Mesenchymal stem cell (in vitro differentiated cells and primary cell): ENCODE results near the gene MRO.

Experiments
- DNase-seq: peaks from one replicate; pipeline ENCODE4 v3.0.0-alpha.2; 2013
- H2AFZ ChIP-seq: one replicate; pipeline ENCODE4 v1.6.1; 2013; ENCODE audit warnings: low read depth, mild to moderate bottlenecking, control low read depth, inconsistent platforms, low read length, moderate library complexity
- H2AK5ac ChIP-seq: 2 replicates; pipeline ENCODE4 v1.6.1; 2013; ENCODE audit warnings: low read length, moderate library complexity, mild to moderate bottlenecking, inconsistent platforms; ENCODE audit not compliant: severe bottlenecking
- H2BK120ac ChIP-seq: one replicate; pipeline ENCODE4 v1.6.1; 2013; ENCODE audit warnings: low read depth, mild to moderate bottlenecking, inconsistent platforms, low read length, moderate library complexity
- H2BK12ac ChIP-seq, 2 experiments: one replicate each; pipeline ENCODE4 v1.6.1; 2013; ENCODE audit warnings: inconsistent platforms in 2 of 2, low read length in 2 of 2, mild to moderate bottlenecking in 2 of 2, moderate library complexity in 2 of 2, control low read depth in 1 of 2
- H2BK15ac ChIP-seq: one replicate; pipeline ENCODE4 v1.6.1; 2013; ENCODE audit warnings: mild to moderate bottlenecking, low read depth, inconsistent platforms; ENCODE audit not compliant: poor library complexity, severe bottlenecking
- H2BK5ac ChIP-seq: 2 replicates; pipeline ENCODE4 v1.6.1; 2013; ENCODE audit warnings: low read depth, mild to moderate bottlenecking, low read length, control low read depth, inconsistent platforms; ENCODE audit not compliant: poor library complexity, severe bottlenecking
- H3K14ac ChIP-seq, 2 experiments: one replicate each; pipeline ENCODE4 v1.6.1; 2013; ENCODE audit warnings: inconsistent platforms in 2 of 2, low read length in 2 of 2, control low read depth in 1 of 2, mild to moderate bottlenecking in 1 of 2, moderate library complexity in 1 of 2
- H3K18ac ChIP-seq, 2 experiments: one replicate each; pipeline ENCODE4 v1.6.1; 2013; ENCODE audit warnings: inconsistent platforms in 2 of 2, low read length in 2 of 2, control low read depth in 1 of 2, low read depth in 1 of 2, mild to moderate bottlenecking in 1 of 2
- H3K23ac ChIP-seq, 2 experiments: one replicate each; pipeline ENCODE4 v1.6.1; 2013; ENCODE audit warnings: inconsistent platforms in 2 of 2, low read length in 2 of 2, mild to moderate bottlenecking in 2 of 2, moderate library complexity in 2 of 2, control low read depth in 1 of 2
- H3K27ac ChIP-seq: 2 replicates; pipeline ENCODE4 v1.5.1; 2013; ENCODE audit warnings: mild to moderate bottlenecking, moderate library complexity, low read length, control low read depth, inconsistent platforms; ENCODE audit not compliant: poor library complexity, severe bottlenecking
- H3K27me3 ChIP-seq, 2 experiments: 2 replicates each; pipeline versions ENCODE4 v1.6.1 to v1.7.0; 2013; ENCODE audit warnings: low read length in 2 of 2, mild to moderate bottlenecking in 2 of 2, moderate library complexity in 2 of 2, control low read depth in 1 of 2, inconsistent platforms in 1 of 2; ENCODE audit not compliant: control insufficient read depth in 1 of 2, insufficient read depth in 1 of 2
- H3K36me3 ChIP-seq, 2 experiments: 2 replicates each; pipeline versions ENCODE4 v1.6.1 to v1.7.0; 2013; ENCODE audit warnings: low read length in 2 of 2, control low read depth in 1 of 2, inconsistent platforms in 1 of 2, low read depth in 1 of 2, mild to moderate bottlenecking in 1 of 2; ENCODE audit not compliant: insufficient read depth in 2 of 2, control insufficient read depth in 1 of 2
- H3K4ac ChIP-seq, 2 experiments: one replicate each; pipeline ENCODE4 v1.6.1; 2013; ENCODE audit warnings: inconsistent platforms in 2 of 2, low read length in 2 of 2, mild to moderate bottlenecking in 2 of 2, moderate library complexity in 2 of 2, control low read depth in 1 of 2, low read depth in 1 of 2
- H3K4me1 ChIP-seq: 2 replicates; pipeline ENCODE4 v1.6.1; 2013; ENCODE audit warnings: low read depth, low read length, control low read depth; ENCODE audit not compliant: control insufficient read depth, insufficient read depth
- H3K4me2 ChIP-seq: 2 replicates; pipeline ENCODE4 v1.6.1; 2013; ENCODE audit warnings: low read length, mild to moderate bottlenecking, inconsistent platforms; ENCODE audit not compliant: poor library complexity, severe bottlenecking
- H3K4me3 ChIP-seq, 2 experiments: 2 replicates each; pipeline versions ENCODE4 v1.5.1 to v1.7.0; 2013; ENCODE audit warnings: low read length in 2 of 2, mild to moderate bottlenecking in 2 of 2, control low read depth in 1 of 2, low read depth in 1 of 2; ENCODE audit not compliant: insufficient read depth in 1 of 2
- H3K79me1 ChIP-seq: replicated peaks from 2 replicates; pipeline ENCODE4 v1.6.1; 2013; ENCODE audit warnings: mild to moderate bottlenecking, control low read depth, low read length, inconsistent platforms; ENCODE audit not compliant: poor library complexity, severe bottlenecking
- H3K9ac ChIP-seq: 2 replicates; pipeline ENCODE4 v1.7.0; 2013; ENCODE audit warnings: mild to moderate bottlenecking, low read length, moderate library complexity
- H3K9me3 ChIP-seq: 2 replicates; pipeline ENCODE4 v1.7.0; 2013; ENCODE audit warnings: mild to moderate bottlenecking, low read length; ENCODE audit not compliant: control insufficient read depth
- H4K8ac ChIP-seq: one replicate; pipeline ENCODE4 v1.6.1; 2013; ENCODE audit warnings: inconsistent platforms, mild to moderate bottlenecking, low read length, moderate library complexity
- H4K91ac ChIP-seq: one replicate; pipeline ENCODE4 v1.6.1; 2013; ENCODE audit warnings: mild to moderate bottlenecking, low read length, inconsistent platforms
- WGBS: methylation state at CpG from one replicate; pipeline ENCODE4 v1.1.7; 2013; ENCODE audit warnings: mixed read lengths; 5-methylcytosine and 5-hydroxymethylcytosine counted together

The MRO gene

DNA sequence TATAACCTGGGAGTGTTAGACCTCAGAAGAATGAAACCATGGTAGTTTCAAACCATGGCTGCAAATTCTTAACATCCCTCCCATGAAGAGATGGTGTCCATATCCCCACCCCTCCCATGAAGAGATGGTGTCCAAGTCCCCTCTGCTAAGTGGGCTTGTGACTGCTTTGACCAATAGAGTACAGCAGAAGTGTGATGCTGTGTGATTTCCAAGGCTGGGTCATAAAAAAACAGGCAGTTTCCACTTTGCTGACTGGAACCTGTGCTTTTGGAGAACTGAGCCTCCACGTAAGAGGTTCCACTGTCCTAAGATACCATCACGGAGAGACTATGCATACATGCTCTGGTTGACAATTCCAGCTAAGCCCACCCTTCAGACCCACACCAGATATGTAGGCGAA is 65.5 kb downstream of the MRO start:
- Histone ChIP-seq H2BK12ac (no peak overlapping the region), H3K18ac (no peak overlapping the region), H3K23ac (no peak overlapping the region), H3K36me3 (no peaks in the 10 kb centered on the region), H2AFZ (no peak overlapping the region), H2BK120ac (no peak overlapping the region), H3K14ac (no peak overlapping the region), H4K91ac (no peak overlapping the region), H3K27ac (no peak overlapping the region), H4K8ac (no peak overlapping the region), H3K4me2 (no peak overlapping the region), H2BK5ac (no peak overlapping the region), H2AK5ac (no peak overlapping the region), H3K79me1 (no peaks in the 10 kb centered on the region), H3K4me3 (no peak overlapping the region), H2BK15ac (no peak overlapping the region), H3K4me1 (no peaks in the 10 kb centered on the region), H3K27me3 (peaks cover 12 to 14% of the 10 kb centered on the region in 2 experiments), H3K9me3 (peaks cover 7% of the 10 kb centered on the region), H3K4ac (no peak overlapping the region), H3K9ac (no peak overlapping the region)
- 75% methylated on average over 3 of the region's 3 CpGs for WGBS
- DNase-seq, result no peak

DNA sequence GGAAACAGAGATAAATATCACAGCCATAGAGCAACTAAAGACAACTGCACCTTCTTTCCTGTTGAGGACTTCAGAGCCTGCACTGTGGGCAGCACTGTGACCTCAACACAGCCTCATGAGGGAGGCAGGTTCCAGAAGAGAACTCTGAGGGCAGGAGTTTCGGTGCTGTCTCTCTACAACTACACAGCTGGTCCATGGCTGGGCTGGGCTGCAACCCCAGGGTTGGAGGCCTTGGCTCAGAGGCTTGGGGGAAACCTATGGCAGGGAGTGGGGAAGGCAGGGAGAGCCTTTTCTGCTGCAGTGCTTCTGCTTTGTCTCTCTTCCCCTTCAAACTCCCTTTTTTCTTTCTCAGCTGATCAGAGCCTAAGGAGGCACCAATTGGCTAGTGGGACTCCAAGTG is 66.5 kb downstream of the MRO start:
- Histone ChIP-seq H2AFZ (no peak overlapping the region), H3K27me3 (peaks cover 14 to 18% of the 10 kb centered on the region in 2 experiments), H3K36me3 (no peaks in the 10 kb centered on the region), H2BK15ac (no peak overlapping the region), H3K4me2 (no peak overlapping the region), H2BK5ac (no peak overlapping the region), H3K4me1 (no peaks in the 10 kb centered on the region), H3K23ac (no peak overlapping the region), H3K14ac (no peak overlapping the region), H3K18ac (no peak overlapping the region), H3K4me3 (no peak overlapping the region), H3K27ac (no peak overlapping the region), H3K9me3 (peaks cover 7% of the 10 kb centered on the region), H2BK120ac (no peak overlapping the region), H4K8ac (no peak overlapping the region), H2AK5ac (no peak overlapping the region), H3K4ac (no peak overlapping the region), H4K91ac (no peak overlapping the region), H2BK12ac (no peak overlapping the region), H3K9ac (no peak overlapping the region), H3K79me1 (no peaks in the 10 kb centered on the region)
- no peak for DNase-seq
- 33% methylated on average over 1 of the region's 1 CpG for WGBS

DNA sequence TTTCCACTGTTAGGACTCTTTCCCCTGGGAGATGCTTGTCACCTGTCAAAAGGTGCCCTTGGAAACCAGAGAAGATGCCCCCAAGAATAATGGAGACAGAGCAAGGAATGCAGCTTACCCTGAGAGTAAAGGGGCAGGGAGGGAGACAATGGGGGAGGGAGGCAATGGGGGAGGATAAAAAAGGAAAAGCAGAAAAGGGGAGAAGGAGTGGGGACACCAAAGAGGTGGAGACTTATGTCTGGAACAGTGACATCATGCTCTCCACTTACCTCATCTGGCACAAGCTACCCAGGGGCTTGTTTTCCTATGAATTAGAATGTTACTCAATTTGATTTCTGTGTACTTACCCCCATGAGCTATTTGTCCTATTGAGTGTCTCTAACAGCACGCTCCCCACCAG is 67.9 kb downstream of the MRO start:
- no peak overlapping the region for H3K14ac ChIP-seq
- H4K8ac ChIP-seq, result no peak overlapping the region
- no peak overlapping the region for H3K4ac ChIP-seq
- no peak overlapping the region for H3K4me2 ChIP-seq
- no peaks in the 10 kb centered on the region for H3K4me1 ChIP-seq
- DNase-seq, result no peak
- no peak overlapping the region for H2BK120ac ChIP-seq
- no peak overlapping the region for H2BK5ac ChIP-seq
- H2BK15ac ChIP-seq, result no peak overlapping the region
- no peak overlapping the region for H2AK5ac ChIP-seq
- H3K36me3 ChIP-seq, result no peaks in the 10 kb centered on the region
- H3K27ac ChIP-seq, result no peak overlapping the region
- H3K23ac ChIP-seq, result no peak overlapping the region
- no peak overlapping the region for H2AFZ ChIP-seq
- peaks cover 7% of the 10 kb centered on the region for H3K9me3 ChIP-seq
- H3K79me1 ChIP-seq, result no peaks in the 10 kb centered on the region
- peaks cover 14 to 25% of the 10 kb centered on the region in 2 experiments for H3K27me3 ChIP-seq
- H3K9ac ChIP-seq, result no peak overlapping the region
- no CpG with 5 or more reads among the region's 1 CpG for WGBS
- no peak overlapping the region for H3K4me3 ChIP-seq
- H3K18ac ChIP-seq, result no peak overlapping the region
- no peak overlapping the region for H4K91ac ChIP-seq
- no peak overlapping the region for H2BK12ac ChIP-seq

DNA sequence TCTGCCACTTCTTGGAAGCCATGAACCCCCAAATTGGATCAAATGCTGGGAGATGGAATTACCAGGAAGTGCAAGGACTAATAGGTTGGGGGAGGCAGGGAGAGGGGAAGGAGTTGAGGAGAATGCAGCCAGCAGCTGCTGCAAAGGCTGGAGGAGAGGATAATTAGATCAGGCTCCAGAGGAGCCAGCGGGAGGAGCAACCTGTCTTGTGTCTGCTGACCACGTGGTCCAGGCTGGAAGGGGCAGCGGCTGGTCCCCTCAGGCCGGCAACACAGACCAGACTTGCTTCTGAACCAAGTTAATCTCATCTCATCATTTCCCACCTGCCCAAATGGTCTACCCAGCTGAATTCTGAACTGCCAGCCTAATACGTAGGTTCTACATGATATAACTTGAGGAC is 68.3 kb downstream of the MRO start:
- Histone ChIP-seq H3K23ac (no peak overlapping the region), H3K4me2 (no peak overlapping the region), H3K9ac (no peak overlapping the region), H4K91ac (no peak overlapping the region), H2AFZ (no peak overlapping the region), H3K4me3 (no peak overlapping the region), H3K4me1 (no peaks in the 10 kb centered on the region), H4K8ac (no peak overlapping the region), H2AK5ac (no peak overlapping the region), H3K4ac (no peak overlapping the region), H3K9me3 (peaks cover 7% of the 10 kb centered on the region), H2BK15ac (no peak overlapping the region), H3K27ac (no peak overlapping the region), H2BK120ac (no peak overlapping the region), H2BK5ac (no peak overlapping the region), H3K79me1 (no peaks in the 10 kb centered on the region), H3K18ac (no peak overlapping the region), H2BK12ac (no peak overlapping the region), H3K27me3 (peaks cover 14 to 25% of the 10 kb centered on the region in 2 experiments), H3K14ac (no peak overlapping the region), H3K36me3 (no peaks in the 10 kb centered on the region)
- 15% methylated on average over 4 of the region's 5 CpGs for WGBS
- DNase-seq, result no peak
